OCI-LY3 (cell line): Measurements from ENCODE around the gene TP53BP1.

ENCODE experiments used
- H2AFZ ChIP-seq: fragments of 200-600, 300-600 bp; shearing (Covaris generic); 2 replicates; pipeline ENCODE4 v1.6.0; 2014; ENCODE audit warnings: antibody characterized with exemption, low read depth, low read length
- H3K27ac ChIP-seq: fragments of 200-600, 300-600 bp; sonication (generic); 2 replicates; pipeline ENCODE4 v1.5.1; 2014; ENCODE audit warnings: mild to moderate bottlenecking, low read length, moderate library complexity, mixed read lengths
- H3K27me3 ChIP-seq: fragments of 200-600, 300-600 bp; sonication (generic); 2 replicates; pipeline ENCODE4 v1.6.1; 2014; ENCODE audit warnings: low read depth, low read length, mixed read lengths
- H3K36me3 ChIP-seq: fragments of 200-600, 300-600 bp; sonication (generic); replicated peaks from 2 replicates; pipeline ENCODE3; 2014; ENCODE audit warnings: low read depth, low read length, mixed read lengths
- H3K4me1 ChIP-seq: fragments of 300-600, 200-600 bp; sonication (generic); 2 replicates; pipeline ENCODE4 v1.6.1; 2014; ENCODE audit warnings: low read length, mixed read lengths
- H3K4me2 ChIP-seq: fragments of 200-600, 300-600 bp; sonication (generic); 2 replicates; pipeline ENCODE4 v1.6.1; 2014; ENCODE audit warnings: low read length, mixed read lengths
- H3K4me3 ChIP-seq: fragments of 300-600, 200-600 bp; sonication (generic); 2 replicates; pipeline ENCODE4 v1.5.1; 2014; ENCODE audit warnings: antibody characterized with exemption, mild to moderate bottlenecking, low read length, moderate library complexity
- H3K79me2 ChIP-seq: fragments of 300-600, 200-600 bp; shearing (Covaris generic); 2 replicates; pipeline ENCODE4 v1.6.1; 2014; ENCODE audit warnings: mild to moderate bottlenecking, low read length, mixed read lengths
- H3K9ac ChIP-seq: fragments of 300-600, 200-600 bp; shearing (Covaris generic); 2 replicates; pipeline ENCODE4 v1.6.0; 2014; ENCODE audit warnings: mild to moderate bottlenecking, low read length, moderate library complexity
- H3K9me3 ChIP-seq: fragments of 200-600, 300-600 bp; shearing (Covaris generic); 2 replicates; pipeline ENCODE4 v1.6.1; 2014; ENCODE audit warnings: low read length, mixed read lengths; ENCODE audit not compliant: insufficient read depth
- H4K20me1 ChIP-seq: fragments of 200-600, 300-600 bp; sonication (generic); 2 replicates; pipeline ENCODE4 v1.6.1; 2016; ENCODE audit warnings: low read length, mixed read lengths; ENCODE audit not compliant: insufficient read depth
- CTCF ChIP-seq: fragments of 200-600, 300-600 bp; sonication (generic); IDR thresholded peaks from 2 replicates; pipeline ENCODE4 v1.5.1; 2014; ENCODE audit warnings: antibody characterized with exemption, low read length, low read depth
- EZH2phosphoT487 ChIP-seq: fragments of 200-600 bp; shearing (Covaris generic); IDR thresholded peaks from 2 replicates; pipeline ENCODE4 v1.6.1; 2018; ENCODE audit warnings: antibody characterized with exemption, mixed run types, low read depth

The TP53BP1 gene

GRCh38 chr15:43436395-43436794 lies 56.6 kb downstream of the TP53BP1 start:
- Histone ChIP-seq H3K27me3 (no peaks in the 10 kb centered on the region), H3K9me3 (no peaks in the 10 kb centered on the region), H3K36me3 (peaks cover 40% of the 10 kb centered on the region), H3K4me3 (no peak overlapping the region), H3K4me1 (no peaks in the 10 kb centered on the region), H3K27ac (no peak overlapping the region), H4K20me1 (0 out of 2 replicates have a peak, but pooled peaks cover 4% of the 10 kb centered on the region), H3K9ac (no peak overlapping the region), H3K4me2 (no peak overlapping the region), H3K79me2 (no peaks in the 10 kb centered on the region), H2AFZ (no peak overlapping the region)
- TF ChIP-seq EZH2phosphoT487 (no peak), CTCF (no peak)

- H2AFZ ChIP-seq = no peak overlapping the region
- H3K4me2 ChIP-seq = no peak overlapping the region
- no peaks in the 10 kb centered on the region for H3K27me3 ChIP-seq
- 0 out of 2 replicates have a peak, but pooled peaks cover 4% of the 10 kb centered on the region for H4K20me1 ChIP-seq
- H3K9me3 ChIP-seq = no peaks in the 10 kb centered on the region
- no peak overlapping the region for H3K4me3 ChIP-seq
- H3K36me3 ChIP-seq = peaks cover 38% of the 10 kb centered on the region
- no peak overlapping the region for H3K9ac ChIP-seq
- no peak for TF ChIP-seq EZH2phosphoT487
- no peak for TF ChIP-seq CTCF
- H3K4me1 ChIP-seq = no peaks in the 10 kb centered on the region
- H3K79me2 ChIP-seq = no peaks in the 10 kb centered on the region
- no peak overlapping the region for H3K27ac ChIP-seq
Measured at GRCh38 chr15:43434446-43434845, 58.5 kb downstream of the TP53BP1 start.

DNA sequence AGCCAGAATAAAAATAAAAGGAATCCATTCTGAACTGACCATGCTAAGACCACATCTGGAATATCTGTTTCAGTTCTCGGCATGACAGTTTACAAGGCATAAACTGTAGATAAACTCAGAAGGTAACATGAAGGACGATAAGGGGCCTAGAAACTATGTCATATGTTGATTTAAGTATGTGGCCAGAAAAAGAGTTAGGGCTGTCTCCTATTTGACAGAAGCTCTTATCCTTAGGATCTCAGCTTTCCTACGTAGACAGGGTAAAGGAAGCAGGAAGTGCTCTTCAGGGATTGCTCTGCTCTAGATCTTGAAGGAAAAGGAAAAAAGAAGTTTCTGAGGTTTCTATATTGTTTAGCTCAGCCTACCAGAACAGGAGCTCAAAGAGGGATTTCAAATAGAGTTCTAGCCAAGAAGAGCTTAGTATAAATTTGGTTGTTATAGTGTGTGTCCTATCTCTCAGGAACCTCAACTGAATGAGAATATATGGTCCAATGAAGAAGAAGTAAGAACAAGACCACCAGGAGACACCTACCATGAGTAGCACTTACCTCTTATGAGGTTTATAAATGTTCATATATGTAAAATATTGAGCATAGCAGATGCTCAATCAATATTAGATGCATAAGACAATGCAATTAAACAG lies 59.2 kb downstream of the TP53BP1 start:
- H3K4me3 ChIP-seq = no peak overlapping the region
- no peaks in the 10 kb centered on the region for H3K79me2 ChIP-seq
- no peaks in the 10 kb centered on the region for H3K9me3 ChIP-seq
- TF ChIP-seq CTCF (no peak), EZH2phosphoT487 (no peak)
- H3K4me2 ChIP-seq = no peak overlapping the region
- no peak overlapping the region for H3K27ac ChIP-seq
- H3K27me3 ChIP-seq = no peaks in the 10 kb centered on the region
- no peak overlapping the region for H3K9ac ChIP-seq
- peaks cover 37% of the 10 kb centered on the region for H3K36me3 ChIP-seq
- H4K20me1 ChIP-seq = 0 out of 2 replicates have a peak, but pooled peaks cover 4% of the 10 kb centered on the region
- no peak overlapping the region for H2AFZ ChIP-seq
- no peaks in the 10 kb centered on the region for H3K4me1 ChIP-seq

GRCh38 chr15:43433165-43433564 lies 59.8 kb downstream of the TP53BP1 start:
- no peak overlapping the region for H3K4me2 ChIP-seq
- no peak overlapping the region for H3K4me3 ChIP-seq
- H2AFZ ChIP-seq = no peak overlapping the region
- H3K27me3 ChIP-seq = no peaks in the 10 kb centered on the region
- 0 out of 2 replicates have a peak, but pooled peaks cover 4% of the 10 kb centered on the region for H4K20me1 ChIP-seq
- H3K9me3 ChIP-seq = no peaks in the 10 kb centered on the region
- H3K9ac ChIP-seq = no peak overlapping the region
- no peak overlapping the region for H3K27ac ChIP-seq
- peaks cover 37% of the 10 kb centered on the region for H3K36me3 ChIP-seq
- no peaks in the 10 kb centered on the region for H3K4me1 ChIP-seq
- TF ChIP-seq EZH2phosphoT487 (no peak), CTCF (no peak)
- no peaks in the 10 kb centered on the region for H3K79me2 ChIP-seq
